ENCODE data around the gene CDC20B. TPM values are rescaled to one million over a fixed set of nuclear protein-coding genes. Genes with fewer than 3 reads are reported as not detected.

Gene CDC20B
- total RNA-seq, 3 donors from 2014 or later (not counting 1 experiment from before 2014, with no cell fraction given), result not detected

DNA sequence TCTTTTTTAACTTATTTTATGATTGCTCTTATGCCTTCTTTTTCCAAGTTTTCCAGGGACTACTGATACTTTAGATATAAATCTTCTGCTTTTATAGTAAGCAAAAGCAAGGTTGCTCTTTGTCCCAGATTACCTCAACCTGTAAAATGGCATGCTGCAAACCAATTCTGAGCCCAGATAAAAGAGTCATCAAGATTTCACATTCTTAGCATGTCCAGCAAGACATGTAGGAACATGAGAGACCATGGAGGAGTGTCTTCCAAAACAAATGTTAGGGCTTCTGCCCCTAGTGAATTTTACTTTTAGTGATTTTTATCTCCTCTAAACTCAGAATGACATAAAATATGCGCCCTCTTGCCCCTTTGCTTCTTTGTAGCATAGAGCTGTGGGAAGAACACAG is 7.0 kb upstream of the CDC20B start:
- no peak overlapping the region for H3K27ac ChIP-seq (ENCODE audit: low read length)
- TF ChIP-seq, protein P1, sequence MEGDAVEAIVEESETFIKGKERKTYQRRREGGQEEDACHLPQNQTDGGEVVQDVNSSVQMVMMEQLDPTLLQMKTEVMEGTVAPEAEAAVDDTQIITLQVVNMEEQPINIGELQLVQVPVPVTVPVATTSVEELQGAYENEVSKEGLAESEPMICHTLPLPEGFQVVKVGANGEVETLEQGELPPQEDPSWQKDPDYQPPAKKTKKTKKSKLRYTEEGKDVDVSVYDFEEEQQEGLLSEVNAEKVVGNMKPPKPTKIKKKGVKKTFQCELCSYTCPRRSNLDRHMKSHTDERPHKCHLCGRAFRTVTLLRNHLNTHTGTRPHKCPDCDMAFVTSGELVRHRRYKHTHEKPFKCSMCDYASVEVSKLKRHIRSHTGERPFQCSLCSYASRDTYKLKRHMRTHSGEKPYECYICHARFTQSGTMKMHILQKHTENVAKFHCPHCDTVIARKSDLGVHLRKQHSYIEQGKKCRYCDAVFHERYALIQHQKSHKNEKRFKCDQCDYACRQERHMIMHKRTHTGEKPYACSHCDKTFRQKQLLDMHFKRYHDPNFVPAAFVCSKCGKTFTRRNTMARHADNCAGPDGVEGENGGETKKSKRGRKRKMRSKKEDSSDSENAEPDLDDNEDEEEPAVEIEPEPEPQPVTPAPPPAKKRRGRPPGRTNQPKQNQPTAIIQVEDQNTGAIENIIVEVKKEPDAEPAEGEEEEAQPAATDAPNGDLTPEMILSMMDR (IDR thresholded peaks at IDR 0.05), result no peak
- peaks cover 2% of the 10 kb centered on the region for H3K9me3 ChIP-seq (ENCODE audit: control insufficient read depth, insufficient read depth, low read length)
- Mint-ChIP-seq H3K27me3 (ENCODE audit: low read depth in 2 of 2) (peaks cover 54 to 80% of the 10 kb centered on the region in 2 donors), H3K4me1 (peaks cover 9 to 16% of the 10 kb centered on the region in 2 donors), H3K4me3 (no peak overlapping the region), H3K36me3 (no peaks in the 10 kb centered on the region), H3K9me3 (no peaks in the 10 kb centered on the region), H3K27ac (no peak overlapping the region)
- WGBS (ENCODE audit: insufficient coverage), result 57% methylated on average over 1 of the region's 1 CpG
- H3K4me1 ChIP-seq (ENCODE audit: control insufficient read depth, insufficient read depth, low read length), result peaks cover 12% of the 10 kb centered on the region
- peaks cover 56% of the 10 kb centered on the region for H3K27me3 ChIP-seq (ENCODE audit: control insufficient read depth, insufficient read depth, low read length)
- no peak for DNase-seq
- no peak overlapping the region for H3K4me3 ChIP-seq (ENCODE audit: low read length)
- intact Hi-C loops (cut with micrococcal nuclease), result no loop called here
- no peaks in the 10 kb centered on the region for H3K36me3 ChIP-seq (ENCODE audit: control insufficient read depth, insufficient read depth, low read length)
- no peak for ATAC-seq

DNA sequence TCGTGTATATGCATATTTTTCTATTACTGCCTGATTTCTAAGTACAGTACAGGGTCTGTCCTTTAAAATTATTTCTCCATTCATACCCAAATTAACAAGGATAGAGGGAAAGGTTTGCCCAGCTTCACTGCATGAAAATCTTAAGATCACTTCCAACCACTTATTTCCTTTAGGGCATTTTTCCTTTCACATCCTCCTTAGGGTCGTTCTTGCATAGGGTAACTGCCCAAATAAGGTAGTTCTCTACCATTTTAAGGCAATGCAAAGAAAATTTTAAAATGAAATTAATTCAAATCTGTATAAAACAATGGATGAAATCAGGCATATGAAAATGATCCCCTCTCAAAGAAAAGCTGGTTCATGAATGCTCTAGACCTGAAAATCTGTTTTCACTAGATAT is 4.1 kb upstream of the CDC20B start:
- Histone ChIP-seq H3K4me1 (ENCODE audit: control insufficient read depth, insufficient read depth, low read length) (peaks cover 29% of the 10 kb centered on the region), H3K27ac (ENCODE audit: low read length) (no peak overlapping the region), H3K9me3 (ENCODE audit: control insufficient read depth, insufficient read depth, low read length) (peaks cover 3% of the 10 kb centered on the region), H3K4me3 (ENCODE audit: low read length) (no peak overlapping the region), H3K36me3 (ENCODE audit: control insufficient read depth, insufficient read depth, low read length) (no peaks in the 10 kb centered on the region), H3K27me3 (ENCODE audit: control insufficient read depth, insufficient read depth, low read length) (peaks cover 77% of the 10 kb centered on the region)
- H3K4me3 Mint-ChIP-seq, result no peak overlapping the region
- 0% methylated on average over 1 of the region's 2 CpGs for WGBS (ENCODE audit: insufficient coverage)
- H3K27ac Mint-ChIP-seq, result no peak overlapping the region
- H3K4me1 Mint-ChIP-seq, result peaks cover 24 to 34% of the 10 kb centered on the region in 2 donors
- no peaks in the 10 kb centered on the region for H3K36me3 Mint-ChIP-seq
- H3K9me3 Mint-ChIP-seq, result no peaks in the 10 kb centered on the region
- TF ChIP-seq, protein P1 (IDR thresholded peaks at IDR 0.05), result no peak
- intact Hi-C loops (cut with micrococcal nuclease), result loop anchor here (10.0 kb wide), 2 partner anchors 358 to 862 kb away; partner anchors contain the start of genes ARL15 and PLPP1
- DNase-seq (no peak), ATAC-seq (no peak)
- peaks cover 61 to 74% of the 10 kb centered on the region in 2 donors for H3K27me3 Mint-ChIP-seq (ENCODE audit: low read depth in 2 of 2)

DNA sequence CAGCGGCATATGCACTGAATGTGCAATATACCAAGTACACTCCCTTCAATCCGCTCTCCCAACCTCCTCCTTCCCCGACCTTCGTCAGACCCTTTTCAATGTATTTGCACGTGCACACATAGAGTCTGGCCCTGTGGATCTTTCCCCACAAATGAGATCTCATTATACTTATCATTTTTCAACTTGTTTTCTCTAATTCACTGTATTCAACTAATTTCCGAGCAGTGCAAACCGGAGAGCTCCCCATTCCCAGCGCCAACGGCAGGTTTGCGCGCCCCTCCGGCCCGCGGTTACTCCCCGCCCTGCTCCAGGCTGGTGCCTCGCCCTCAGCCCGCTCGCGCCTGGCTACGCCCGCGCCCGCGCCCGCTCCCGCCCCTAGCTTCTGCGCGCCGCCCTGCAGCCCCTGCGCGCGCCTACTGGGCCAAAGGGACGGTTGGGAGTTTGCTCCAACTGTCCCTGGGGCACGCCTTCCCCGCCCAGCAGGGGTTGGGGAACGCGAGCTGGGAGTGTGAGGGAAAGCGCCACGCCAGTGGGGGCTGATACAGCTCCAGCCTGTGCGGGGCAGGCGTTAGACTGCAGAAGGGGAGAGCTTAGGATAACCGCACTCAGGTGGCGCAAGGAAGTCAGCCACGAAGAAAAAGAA is 3.3 kb upstream of the CDC20B start:
- Mint-ChIP-seq H3K4me1 (peaks cover 26 to 36% of the 10 kb centered on the region in 2 donors), H3K27ac (no peak overlapping the region), H3K27me3 (ENCODE audit: low read depth in 2 of 2) (peaks cover 56 to 66% of the 10 kb centered on the region in 2 donors), H3K9me3 (no peaks in the 10 kb centered on the region), H3K36me3 (no peaks in the 10 kb centered on the region), H3K4me3 (peak overlapping the region; percentile 65)
- 1% methylated on average over 44 of the region's 44 CpGs for WGBS (ENCODE audit: insufficient coverage)
- intact Hi-C loops (cut with micrococcal nuclease), result loop anchor here (10.0 kb wide), 2 partner anchors 359 to 861 kb away; partner anchors contain the start of genes ARL15 and PLPP1
- Histone ChIP-seq H3K27me3 (ENCODE audit: control insufficient read depth, insufficient read depth, low read length) (peaks cover 74% of the 10 kb centered on the region), H3K9me3 (ENCODE audit: control insufficient read depth, insufficient read depth, low read length) (peaks cover 3% of the 10 kb centered on the region), H3K4me1 (ENCODE audit: control insufficient read depth, insufficient read depth, low read length) (peaks cover 30% of the 10 kb centered on the region), H3K4me3 (ENCODE audit: low read length) (no peak overlapping the region), H3K36me3 (ENCODE audit: control insufficient read depth, insufficient read depth, low read length) (no peaks in the 10 kb centered on the region), H3K27ac (ENCODE audit: low read length) (no peak overlapping the region)
- ATAC-seq (no peak), DNase-seq (peak; percentile 27 to 45)
- TF ChIP-seq, protein P1 (IDR thresholded peaks at IDR 0.05), result no peak

Measured in natural killer cell (primary cell).